OCI-LY3 (cell line): ENCODE measurements around the gene NBPF3.

ENCODE experiments used
- H2AFZ ChIP-seq: fragments of 200-600, 300-600 bp; shearing (Covaris generic); 2 replicates; pipeline ENCODE4 v1.6.0; 2014; ENCODE audit warnings: antibody characterized with exemption, low read depth, low read length
- H3K27ac ChIP-seq: fragments of 200-600, 300-600 bp; sonication (generic); 2 replicates; pipeline ENCODE4 v1.5.1; 2014; ENCODE audit warnings: mild to moderate bottlenecking, low read length, moderate library complexity, mixed read lengths
- H3K27me3 ChIP-seq: fragments of 200-600, 300-600 bp; sonication (generic); 2 replicates; pipeline ENCODE4 v1.6.1; 2014; ENCODE audit warnings: low read depth, low read length, mixed read lengths
- H3K36me3 ChIP-seq: fragments of 200-600, 300-600 bp; sonication (generic); replicated peaks from 2 replicates; pipeline ENCODE3; 2014; ENCODE audit warnings: low read depth, low read length, mixed read lengths
- H3K4me1 ChIP-seq: fragments of 300-600, 200-600 bp; sonication (generic); 2 replicates; pipeline ENCODE4 v1.6.1; 2014; ENCODE audit warnings: low read length, mixed read lengths
- H3K4me2 ChIP-seq: fragments of 200-600, 300-600 bp; sonication (generic); 2 replicates; pipeline ENCODE4 v1.6.1; 2014; ENCODE audit warnings: low read length, mixed read lengths
- H3K4me3 ChIP-seq: fragments of 300-600, 200-600 bp; sonication (generic); 2 replicates; pipeline ENCODE4 v1.5.1; 2014; ENCODE audit warnings: antibody characterized with exemption, mild to moderate bottlenecking, low read length, moderate library complexity
- H3K79me2 ChIP-seq: fragments of 300-600, 200-600 bp; shearing (Covaris generic); 2 replicates; pipeline ENCODE4 v1.6.1; 2014; ENCODE audit warnings: mild to moderate bottlenecking, low read length, mixed read lengths
- H3K9ac ChIP-seq: fragments of 300-600, 200-600 bp; shearing (Covaris generic); 2 replicates; pipeline ENCODE4 v1.6.0; 2014; ENCODE audit warnings: mild to moderate bottlenecking, low read length, moderate library complexity
- H3K9me3 ChIP-seq: fragments of 200-600, 300-600 bp; shearing (Covaris generic); 2 replicates; pipeline ENCODE4 v1.6.1; 2014; ENCODE audit warnings: low read length, mixed read lengths; ENCODE audit not compliant: insufficient read depth
- H4K20me1 ChIP-seq: fragments of 200-600, 300-600 bp; sonication (generic); 2 replicates; pipeline ENCODE4 v1.6.1; 2016; ENCODE audit warnings: low read length, mixed read lengths; ENCODE audit not compliant: insufficient read depth
- EZH2phosphoT487 ChIP-seq: fragments of 200-600 bp; shearing (Covaris generic); IDR thresholded peaks from 2 replicates; pipeline ENCODE4 v1.6.1; 2018; ENCODE audit warnings: antibody characterized with exemption, mixed run types, low read depth
- TF ChIP-seq, protein P1 (sequence below): fragments of 200-600, 300-600 bp; sonication (generic); IDR thresholded peaks from 2 replicates; pipeline ENCODE4 v1.5.1; 2014; ENCODE audit warnings: antibody characterized with exemption, low read length, low read depth

The NBPF3 gene

DNA sequence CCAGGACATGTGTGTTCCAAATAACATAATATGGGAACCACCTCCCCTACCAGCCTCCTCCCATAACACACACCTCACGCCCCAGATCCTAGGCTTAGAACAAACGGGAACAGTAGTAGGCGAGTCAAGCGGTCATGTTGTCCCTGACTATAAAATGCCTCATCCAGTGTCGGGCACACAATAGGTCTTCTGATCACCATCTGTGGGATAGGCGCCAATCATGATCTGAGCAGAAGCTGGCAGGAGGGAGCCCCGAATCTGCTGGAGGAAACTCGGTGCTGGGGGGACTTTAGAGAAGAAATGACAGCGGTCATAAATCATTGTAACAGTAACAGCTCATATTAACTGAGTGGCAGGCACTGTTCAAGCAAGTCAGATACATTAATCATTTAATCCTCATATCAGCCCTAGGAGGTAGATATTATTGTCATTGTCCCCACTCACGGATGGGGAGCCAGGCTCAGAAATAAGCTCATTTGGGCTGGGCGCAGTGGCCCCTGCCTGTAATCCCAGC lies 82.6 kb downstream of the NBPF3 start:
- H3K4me3 ChIP-seq, result no peak overlapping the region
- H3K27me3 ChIP-seq, result no peaks in the 10 kb centered on the region
- H4K20me1 ChIP-seq, result no peaks in the 10 kb centered on the region
- H2AFZ ChIP-seq, result no peak overlapping the region
- TF ChIP-seq, protein P1, sequence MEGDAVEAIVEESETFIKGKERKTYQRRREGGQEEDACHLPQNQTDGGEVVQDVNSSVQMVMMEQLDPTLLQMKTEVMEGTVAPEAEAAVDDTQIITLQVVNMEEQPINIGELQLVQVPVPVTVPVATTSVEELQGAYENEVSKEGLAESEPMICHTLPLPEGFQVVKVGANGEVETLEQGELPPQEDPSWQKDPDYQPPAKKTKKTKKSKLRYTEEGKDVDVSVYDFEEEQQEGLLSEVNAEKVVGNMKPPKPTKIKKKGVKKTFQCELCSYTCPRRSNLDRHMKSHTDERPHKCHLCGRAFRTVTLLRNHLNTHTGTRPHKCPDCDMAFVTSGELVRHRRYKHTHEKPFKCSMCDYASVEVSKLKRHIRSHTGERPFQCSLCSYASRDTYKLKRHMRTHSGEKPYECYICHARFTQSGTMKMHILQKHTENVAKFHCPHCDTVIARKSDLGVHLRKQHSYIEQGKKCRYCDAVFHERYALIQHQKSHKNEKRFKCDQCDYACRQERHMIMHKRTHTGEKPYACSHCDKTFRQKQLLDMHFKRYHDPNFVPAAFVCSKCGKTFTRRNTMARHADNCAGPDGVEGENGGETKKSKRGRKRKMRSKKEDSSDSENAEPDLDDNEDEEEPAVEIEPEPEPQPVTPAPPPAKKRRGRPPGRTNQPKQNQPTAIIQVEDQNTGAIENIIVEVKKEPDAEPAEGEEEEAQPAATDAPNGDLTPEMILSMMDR, result no peak
- TF ChIP-seq EZH2phosphoT487, result no peak
- H3K36me3 ChIP-seq, result no peaks in the 10 kb centered on the region
- H3K4me1 ChIP-seq, result peaks cover 92% of the 10 kb centered on the region
- H3K27ac ChIP-seq, result peak overlapping the region; percentile 98
- H3K9me3 ChIP-seq, result peaks cover 3% of the 10 kb centered on the region; the same call in 1 of the 2 replicates
- H3K9ac ChIP-seq, result peak overlapping the region; percentile 71; the same call in 1 of the 2 replicates
- peak overlapping the region; percentile 80; the same call in 1 of the 2 replicates for H3K4me2 ChIP-seq
- no peaks in the 10 kb centered on the region for H3K79me2 ChIP-seq

DNA sequence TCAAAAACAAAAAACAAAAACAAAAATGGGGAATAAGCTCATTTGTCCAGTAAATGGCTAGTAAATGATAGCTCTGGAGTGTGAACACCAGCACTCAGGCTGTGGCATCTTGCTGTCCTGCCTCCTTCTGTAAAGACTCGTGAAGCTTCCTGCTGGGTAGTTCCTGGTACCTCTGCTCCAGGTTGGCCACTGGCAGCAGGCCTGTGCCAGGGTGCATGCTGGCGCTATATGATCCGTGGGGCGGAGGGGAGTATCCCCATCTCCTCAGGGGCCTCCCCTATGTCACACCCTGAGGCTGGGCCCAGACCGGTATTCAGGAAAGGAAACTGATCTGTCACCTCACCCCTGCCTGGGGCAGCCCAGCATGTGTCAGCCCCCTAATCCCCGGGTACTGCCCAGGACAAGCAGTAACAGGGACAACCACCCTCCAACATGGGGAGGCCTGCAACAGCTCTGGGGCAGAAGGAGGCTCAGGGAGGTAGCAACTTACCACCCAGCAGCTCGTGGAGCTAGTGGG lies 83.4 kb downstream of the NBPF3 start:
- H3K9me3 ChIP-seq, result peaks cover 3% of the 10 kb centered on the region; the same call in 1 of the 2 replicates
- H3K36me3 ChIP-seq, result no peaks in the 10 kb centered on the region
- H3K9ac ChIP-seq, result peak overlapping the region; percentile 71; the same call in 1 of the 2 replicates
- H4K20me1 ChIP-seq, result no peaks in the 10 kb centered on the region
- H3K4me3 ChIP-seq, result peak overlapping the region; percentile 49; the same call in 1 of the 2 replicates
- H2AFZ ChIP-seq, result no peak overlapping the region
- peak overlapping the region; percentile 80 for H3K4me2 ChIP-seq
- no peaks in the 10 kb centered on the region for H3K79me2 ChIP-seq
- H3K27me3 ChIP-seq, result no peaks in the 10 kb centered on the region
- H3K4me1 ChIP-seq, result peaks cover 85% of the 10 kb centered on the region
- H3K27ac ChIP-seq, result peak overlapping the region; percentile 98
- TF ChIP-seq, protein P1, result no peak
- no peak for TF ChIP-seq EZH2phosphoT487

DNA sequence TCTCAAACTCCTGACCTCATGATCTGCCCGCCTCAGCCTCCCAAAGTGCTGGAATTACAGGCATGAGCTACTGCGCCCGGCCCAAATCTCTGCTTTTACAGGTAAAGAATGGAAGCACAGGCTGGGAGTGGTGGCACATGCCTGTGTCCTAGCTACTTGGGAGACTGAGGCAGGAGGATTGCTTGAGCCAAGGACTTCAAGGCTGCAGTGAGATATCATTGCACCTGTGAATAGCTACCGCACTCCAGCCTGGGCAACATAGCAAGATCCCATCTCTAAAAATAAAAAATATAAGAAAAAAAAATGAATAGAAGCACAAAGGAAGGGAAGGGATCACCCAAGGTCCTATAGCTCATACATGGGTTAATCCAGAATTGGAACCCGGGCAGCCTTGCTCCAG lies 84.3 kb downstream of the NBPF3 start:
- Histone ChIP-seq H3K36me3 (no peaks in the 10 kb centered on the region), H3K9me3 (peaks cover 3% of the 10 kb centered on the region; the same call in 1 of the 2 replicates), H3K4me3 (peak overlapping the region; percentile 6; the same call in 1 of the 2 replicates), H3K4me2 (peak overlapping the region; percentile 47; the same call in 1 of the 2 replicates), H3K4me1 (peaks cover 76% of the 10 kb centered on the region), H3K27me3 (no peaks in the 10 kb centered on the region), H3K27ac (peak overlapping the region; percentile 98), H4K20me1 (no peaks in the 10 kb centered on the region), H3K9ac (peak overlapping the region; percentile 31; the same call in 1 of the 2 replicates), H3K79me2 (no peaks in the 10 kb centered on the region), H2AFZ (no peak overlapping the region)
- TF ChIP-seq EZH2phosphoT487, result no peak
- TF ChIP-seq, protein P1, result no peak

DNA sequence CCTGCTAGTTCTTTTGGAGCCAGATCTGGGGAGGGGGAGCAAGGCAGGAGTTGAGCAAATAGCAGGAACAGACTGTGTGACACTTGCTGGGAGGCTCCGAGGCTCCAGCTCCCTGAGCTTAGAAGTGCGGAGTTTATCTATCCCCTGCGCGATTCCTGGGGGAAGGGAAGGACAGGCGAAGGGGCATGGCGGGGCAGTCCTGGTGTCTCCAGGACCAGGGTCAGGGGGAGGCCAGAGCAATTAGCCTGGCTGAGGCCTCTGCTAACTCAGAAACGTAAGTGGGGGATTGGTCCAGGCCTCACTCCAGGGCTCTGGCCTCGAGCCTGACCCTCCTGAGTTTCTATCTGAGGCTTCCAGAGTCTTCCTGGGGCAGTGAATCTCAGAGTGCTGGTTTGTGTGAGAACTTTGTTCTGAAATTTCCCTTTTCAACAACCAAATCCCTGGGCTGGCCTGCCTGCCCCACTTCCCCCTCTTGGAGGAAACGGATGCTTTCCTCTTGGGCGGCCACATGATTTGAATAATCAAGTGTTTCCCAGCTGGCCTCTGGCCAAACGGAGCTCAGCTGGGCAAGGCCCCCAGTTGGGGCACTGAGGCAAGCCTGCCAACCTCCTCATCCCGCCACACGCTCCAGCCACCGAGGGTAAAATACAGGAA lies 84.9 kb downstream of the NBPF3 start:
- Histone ChIP-seq H3K4me3 (peak overlapping the region; percentile 6; the same call in 1 of the 2 replicates), H3K36me3 (no peaks in the 10 kb centered on the region), H3K79me2 (no peaks in the 10 kb centered on the region), H2AFZ (no peak overlapping the region), H3K9me3 (peaks cover 3% of the 10 kb centered on the region; the same call in 1 of the 2 replicates), H3K4me1 (peaks cover 70% of the 10 kb centered on the region), H4K20me1 (no peaks in the 10 kb centered on the region), H3K9ac (peak overlapping the region; percentile 31; the same call in 1 of the 2 replicates), H3K4me2 (peak overlapping the region; percentile 47), H3K27ac (peak overlapping the region; percentile 98), H3K27me3 (no peaks in the 10 kb centered on the region)
- no peak for TF ChIP-seq EZH2phosphoT487
